ENCODE measurements around the gene GLG1.

DNA sequence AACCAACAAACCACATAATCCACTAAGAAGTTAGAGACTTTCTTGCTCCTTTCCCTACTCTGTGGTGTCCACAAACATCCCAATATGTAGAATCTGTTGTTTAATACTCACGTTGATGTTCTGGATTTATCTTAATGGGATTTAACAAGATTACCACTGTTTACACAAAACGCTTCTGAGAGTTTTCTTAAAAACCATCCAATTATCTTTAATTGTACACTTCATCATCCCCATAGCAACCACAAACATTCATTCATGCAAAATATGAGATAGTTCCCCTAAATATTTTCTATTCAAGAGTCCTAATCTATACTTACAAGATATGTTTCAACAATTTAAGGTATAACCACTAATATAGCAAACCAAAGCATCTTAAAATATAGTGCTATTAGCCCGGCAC is 109.2 kb downstream of the GLG1 start:
- TF ChIP-seq RAD21 (IDR thresholded peaks at IDR 0.05; ENCODE audit: low read depth), result no peak
- TF ChIP-seq TCF12 (IDR thresholded peaks at IDR 0.05; ENCODE audit: low read depth), result no peak
- no peak for TF ChIP-seq FOXM1 (IDR thresholded peaks at IDR 0.05; ENCODE audit: borderline replicate concordance, low read depth)
- no peak for TF ChIP-seq CEBPB (IDR thresholded peaks at IDR 0.05)
- TF ChIP-seq EP300 (IDR thresholded peaks at IDR 0.05; ENCODE audit: borderline replicate concordance), result no peak
- TF ChIP-seq, protein P1, sequence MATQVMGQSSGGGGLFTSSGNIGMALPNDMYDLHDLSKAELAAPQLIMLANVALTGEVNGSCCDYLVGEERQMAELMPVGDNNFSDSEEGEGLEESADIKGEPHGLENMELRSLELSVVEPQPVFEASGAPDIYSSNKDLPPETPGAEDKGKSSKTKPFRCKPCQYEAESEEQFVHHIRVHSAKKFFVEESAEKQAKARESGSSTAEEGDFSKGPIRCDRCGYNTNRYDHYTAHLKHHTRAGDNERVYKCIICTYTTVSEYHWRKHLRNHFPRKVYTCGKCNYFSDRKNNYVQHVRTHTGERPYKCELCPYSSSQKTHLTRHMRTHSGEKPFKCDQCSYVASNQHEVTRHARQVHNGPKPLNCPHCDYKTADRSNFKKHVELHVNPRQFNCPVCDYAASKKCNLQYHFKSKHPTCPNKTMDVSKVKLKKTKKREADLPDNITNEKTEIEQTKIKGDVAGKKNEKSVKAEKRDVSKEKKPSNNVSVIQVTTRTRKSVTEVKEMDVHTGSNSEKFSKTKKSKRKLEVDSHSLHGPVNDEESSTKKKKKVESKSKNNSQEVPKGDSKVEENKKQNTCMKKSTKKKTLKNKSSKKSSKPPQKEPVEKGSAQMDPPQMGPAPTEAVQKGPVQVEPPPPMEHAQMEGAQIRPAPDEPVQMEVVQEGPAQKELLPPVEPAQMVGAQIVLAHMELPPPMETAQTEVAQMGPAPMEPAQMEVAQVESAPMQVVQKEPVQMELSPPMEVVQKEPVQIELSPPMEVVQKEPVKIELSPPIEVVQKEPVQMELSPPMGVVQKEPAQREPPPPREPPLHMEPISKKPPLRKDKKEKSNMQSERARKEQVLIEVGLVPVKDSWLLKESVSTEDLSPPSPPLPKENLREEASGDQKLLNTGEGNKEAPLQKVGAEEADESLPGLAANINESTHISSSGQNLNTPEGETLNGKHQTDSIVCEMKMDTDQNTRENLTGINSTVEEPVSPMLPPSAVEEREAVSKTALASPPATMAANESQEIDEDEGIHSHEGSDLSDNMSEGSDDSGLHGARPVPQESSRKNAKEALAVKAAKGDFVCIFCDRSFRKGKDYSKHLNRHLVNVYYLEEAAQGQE (IDR thresholded peaks at IDR 0.05; ENCODE audit: low read depth), result no peak
- no peak for TF ChIP-seq CREB1 (IDR thresholded peaks at IDR 0.05; ENCODE audit: low read depth)
- TF ChIP-seq YY1 (IDR thresholded peaks at IDR 0.05; ENCODE audit: low read depth), result no peak
- TF ChIP-seq, protein P2, sequence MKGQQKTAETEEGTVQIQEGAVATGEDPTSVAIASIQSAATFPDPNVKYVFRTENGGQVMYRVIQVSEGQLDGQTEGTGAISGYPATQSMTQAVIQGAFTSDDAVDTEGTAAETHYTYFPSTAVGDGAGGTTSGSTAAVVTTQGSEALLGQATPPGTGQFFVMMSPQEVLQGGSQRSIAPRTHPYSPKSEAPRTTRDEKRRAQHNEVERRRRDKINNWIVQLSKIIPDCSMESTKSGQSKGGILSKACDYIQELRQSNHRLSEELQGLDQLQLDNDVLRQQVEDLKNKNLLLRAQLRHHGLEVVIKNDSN (IDR thresholded peaks at IDR 0.05), result no peak
